ENCODE results near the gene NAV1.

NAV1 gene

GRCh38 chr1:201503397-201504176 is 35.3 kb upstream of the NAV1 start:
- peak; percentile 99 for DNase-seq

GRCh38 chr1:201504179-201504631 is 34.7 kb upstream of the NAV1 start:
- DNase-seq: no peak

- no peak for DNase-seq
Observed at GRCh38 chr1:201504799-201505502, 34.0 kb upstream of the NAV1 start.

- DNase-seq: peak; percentile 74
Observed at GRCh38 chr1:201505503-201505890, 33.4 kb upstream of the NAV1 start.

GRCh38 chr1:201506092-201506491 is 32.8 kb upstream of the NAV1 start:
- no peak for DNase-seq

GRCh38 chr1:201506557-201507359 is 32.2 kb upstream of the NAV1 start, which contains the start of gene CSRP1:
CSRP1 (minus strand) TSS chr1:201507123; CDS start chr1:201496303, 10,820 bp downstream.
- DNase-seq: peak; percentile 92

GRCh38 chr1:201507360-201507675 is 31.6 kb upstream of the NAV1 start:
- DNase-seq: no peak

GRCh38 chr1:201508809-201509208 is 30.1 kb upstream of the NAV1 start:
- peak; percentile 56 for DNase-seq

- no peak for DNase-seq
Observed at GRCh38 chr1:201509601-201510374, 29.1 kb upstream of the NAV1 start.

- DNase-seq: no peak
Observed at GRCh38 chr1:201510734-201511133, 28.2 kb upstream of the NAV1 start.

GRCh38 chr1:201511396-201511940 is 27.5 kb upstream of the NAV1 start:
- DNase-seq: no peak

- no peak for DNase-seq
Observed at GRCh38 chr1:201511941-201512539, 26.9 kb upstream of the NAV1 start.

- DNase-seq: no peak
Observed at GRCh38 chr1:201513498-201514243, 25.3 kb upstream of the NAV1 start.

- DNase-seq: no peak
Observed at GRCh38 chr1:201514466-201514865, 24.5 kb upstream of the NAV1 start.

GRCh38 chr1:201515062-201515750 is 23.7 kb upstream of the NAV1 start:
- no peak for DNase-seq

GRCh38 chr1:201515895-201516294 is 23.0 kb upstream of the NAV1 start:
- no peak for DNase-seq

- no peak for DNase-seq
Observed at GRCh38 chr1:201516511-201517127, 22.3 kb upstream of the NAV1 start.

- DNase-seq: no peak
Observed at GRCh38 chr1:201517631-201518030, 21.3 kb upstream of the NAV1 start.

GRCh38 chr1:201518071-201518470 is 20.9 kb upstream of the NAV1 start:
- no peak for DNase-seq
